ENCODE data around the gene AFF3. TPM values are rescaled to one million over a fixed set of nuclear protein-coding genes. Genes with fewer than 3 reads are reported as not detected.

Gene AFF3
- total and polyA plus RNA-seq, 10 of the 15 experiments (the other 5 are each of a cell fraction or from before 2014, with no cell fraction given), result 0.26 to 5.5 (median 3.0) TPM

GRCh38 chr2:99512181-99512591 is 630.2 kb downstream of the AFF3 start:
- intact Hi-C loops (cut with micrococcal nuclease; ENCODE audit: unreplicated experiment) (no loop called here), in situ Hi-C loops (cut with MboI) (no loop called here)
- no TSS peak for BruUV-seq (replicated peaks)
- 0% methylated on average over 1 of the region's 1 CpG for WGBS (ENCODE audit: insufficient coverage, insufficient replicate concordance, low lambda C conversion rate, missing lambda C conversion rate)
- SMC1A ChIA-PET (ENCODE audit: uncharacterized antibody, unreplicated experiment), result no interaction called here
- DNase-seq (ENCODE audit: low read depth, low spot score) (no peak), FAIRE-seq (no peak), ATAC-seq (no peak)
- RAD21 ChIA-PET (ENCODE audit: unreplicated experiment), result no interaction called here
- Histone ChIP-seq H3K4me2 (ENCODE audit: control insufficient read depth, insufficient read depth) (no peak overlapping the region), H3K4me1 (ENCODE audit: control insufficient read depth, insufficient read depth, low read length) (no peaks in the 10 kb centered on the region), H4K20me1 (ENCODE audit: control insufficient read depth, insufficient read depth) (no peaks in the 10 kb centered on the region), H3K27me3 (replicated peaks in 1 of 2; ENCODE audit: control insufficient read depth in 2 of 2, insufficient read depth in 2 of 2, low read length in 1 of 2) (no peaks in the 10 kb centered on the region), H3K36me3 (ENCODE audit: control insufficient read depth in 2 of 2, insufficient read depth in 2 of 2, low read length in 1 of 2) (no peaks in the 10 kb centered on the region), H3K4me3 (no peak overlapping the region), H3K27ac (ENCODE audit: control insufficient read depth, insufficient read depth) (no peak overlapping the region), H2AFZ (ENCODE audit: control insufficient read depth, low read depth, low read length) (no peak overlapping the region), H3K79me2 (ENCODE audit: control insufficient read depth, insufficient read depth, low read length) (no peaks in the 10 kb centered on the region), H3K9me3 (replicated peaks; ENCODE audit: control insufficient read depth, insufficient read depth, low read length) (no peaks in the 10 kb centered on the region), H3K9ac (ENCODE audit: control insufficient read depth, insufficient read depth, low read length) (no peak overlapping the region)
- POLR2A ChIA-PET, result no interaction called here
- TF ChIP-seq MEF2A (IDR thresholded peaks at IDR 0.05; ENCODE audit: insufficient read depth, low read depth, low read length), result no peak
- TF ChIP-seq HDAC2 (IDR thresholded peaks at IDR 0.05), result no peak
- TF ChIP-seq ESRRA (IDR thresholded peaks at IDR 0.05; ENCODE audit: low read length), result no peak
- no peak for TF ChIP-seq SREBF1 (IDR thresholded peaks at IDR 0.05; ENCODE audit: low read length)
- TF ChIP-seq BCL11A (IDR thresholded peaks at IDR 0.05; ENCODE audit: low read depth, low read length), result no peak
- TF ChIP-seq JUND (IDR thresholded peaks at IDR 0.05; ENCODE audit: low read depth, low read length), result no peak
- no peak for TF ChIP-seq IKZF2 (IDR thresholded peaks at IDR 0.05)
- TF ChIP-seq RBBP5 (conservative IDR thresholded peaks at IDR 0.05), result no peak
- TF ChIP-seq KLF5 (IDR thresholded peaks at IDR 0.05; ENCODE audit: partially characterized antibody), result no peak
- CTCF ChIA-PET, result no interaction called here

GRCh38 chr2:99509387-99509786 is 633.0 kb downstream of the AFF3 start:
- no peak for TF ChIP-seq SREBF2 (IDR thresholded peaks at IDR 0.05; ENCODE audit: low read length)
- RAD21 ChIA-PET (ENCODE audit: unreplicated experiment), result interaction anchor here (0.7 kb wide), 1 partner anchor 47 kb away, joined by 3 read pairs; no protein-coding TSS in a partner anchor
- H3K9me3 ChIP-seq (replicated peaks; ENCODE audit: control insufficient read depth, insufficient read depth, low read length), result no peaks in the 10 kb centered on the region
- no peak for DNase-seq (ENCODE audit: low read depth, low spot score)
- SMC1A ChIA-PET (ENCODE audit: uncharacterized antibody, unreplicated experiment), result no interaction called here
- H3K9ac ChIP-seq (ENCODE audit: control insufficient read depth, insufficient read depth, low read length), result no peak overlapping the region
- no peak for FAIRE-seq
- in situ Hi-C loops (cut with MboI) (no loop called here), intact Hi-C loops (cut with micrococcal nuclease; ENCODE audit: unreplicated experiment) (no loop called here)
- 14% methylated on average over 4 of the region's 4 CpGs for WGBS (ENCODE audit: insufficient coverage, insufficient replicate concordance, low lambda C conversion rate, missing lambda C conversion rate)
- BruUV-seq (replicated peaks), result no TSS peak
- H2AFZ ChIP-seq (ENCODE audit: control insufficient read depth, low read depth, low read length), result no peak overlapping the region
- H4K20me1 ChIP-seq (ENCODE audit: control insufficient read depth, insufficient read depth), result no peaks in the 10 kb centered on the region
- POLR2A ChIA-PET, result no interaction called here
- no peak for ATAC-seq
- no peaks in the 10 kb centered on the region for H3K27me3 ChIP-seq (replicated peaks in 1 of 2; ENCODE audit: control insufficient read depth in 2 of 2, insufficient read depth in 2 of 2, low read length in 1 of 2)
- H3K79me2 ChIP-seq (ENCODE audit: control insufficient read depth, insufficient read depth, low read length), result no peaks in the 10 kb centered on the region
- H3K4me1 ChIP-seq (ENCODE audit: control insufficient read depth, insufficient read depth, low read length), result no peaks in the 10 kb centered on the region
- no peaks in the 10 kb centered on the region for H3K36me3 ChIP-seq (ENCODE audit: control insufficient read depth in 2 of 2, insufficient read depth in 2 of 2, low read length in 1 of 2)
- H3K4me3 ChIP-seq, result no peak overlapping the region
- CTCF ChIA-PET, result no interaction called here
- H3K27ac ChIP-seq (ENCODE audit: control insufficient read depth, insufficient read depth), result no peak overlapping the region
- H3K4me2 ChIP-seq (ENCODE audit: control insufficient read depth, insufficient read depth), result no peak overlapping the region

Measured in GM12878 (cell line).